Measurements from ENCODE around the gene PALMD.

PALMD gene

DNA sequence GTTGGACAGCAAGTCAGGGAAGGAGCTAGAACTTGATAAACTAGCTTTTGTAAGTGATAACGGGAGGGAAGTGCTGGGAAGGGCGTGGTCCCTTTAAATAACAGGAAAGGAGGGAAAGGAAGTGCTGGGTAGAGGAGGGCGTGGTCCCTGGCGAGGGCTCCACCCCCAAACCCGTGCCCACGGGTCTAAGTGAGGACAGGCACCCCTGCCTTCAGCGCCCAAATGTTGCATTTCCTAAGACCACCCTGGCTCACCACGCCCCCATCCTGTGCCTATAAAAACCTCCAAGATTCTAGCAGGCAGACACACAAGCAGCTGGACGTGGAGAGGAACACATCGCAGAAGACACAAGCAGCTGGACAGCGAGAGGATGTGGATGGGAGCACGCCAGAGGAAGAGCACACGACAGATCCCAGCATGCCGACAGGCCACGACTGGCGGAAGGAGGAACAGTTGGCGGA, 58.5 kb downstream of the PALMD start:
- DNase-seq, result peak; percentile 70 to 86

DNA sequence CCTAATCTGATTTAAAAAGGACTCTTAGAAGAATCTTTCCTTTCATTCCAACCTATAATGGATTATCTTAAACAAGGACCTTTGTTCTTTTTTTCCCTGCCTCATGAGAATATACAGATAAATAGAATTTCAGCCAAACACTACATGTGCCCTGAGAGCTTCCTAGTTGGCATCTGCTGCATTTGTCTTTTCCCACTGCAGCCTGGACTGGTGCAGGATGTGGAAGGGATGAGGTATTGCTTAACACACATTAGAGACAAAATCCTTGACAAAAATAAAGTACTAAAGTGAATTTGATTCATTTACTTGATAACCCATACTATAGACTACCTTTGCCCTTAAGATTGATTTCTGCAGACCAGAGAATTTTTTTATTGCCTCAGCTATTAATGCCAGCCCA, 59.5 kb downstream of the PALMD start:
- DNase-seq, result peak; percentile 56

DNA sequence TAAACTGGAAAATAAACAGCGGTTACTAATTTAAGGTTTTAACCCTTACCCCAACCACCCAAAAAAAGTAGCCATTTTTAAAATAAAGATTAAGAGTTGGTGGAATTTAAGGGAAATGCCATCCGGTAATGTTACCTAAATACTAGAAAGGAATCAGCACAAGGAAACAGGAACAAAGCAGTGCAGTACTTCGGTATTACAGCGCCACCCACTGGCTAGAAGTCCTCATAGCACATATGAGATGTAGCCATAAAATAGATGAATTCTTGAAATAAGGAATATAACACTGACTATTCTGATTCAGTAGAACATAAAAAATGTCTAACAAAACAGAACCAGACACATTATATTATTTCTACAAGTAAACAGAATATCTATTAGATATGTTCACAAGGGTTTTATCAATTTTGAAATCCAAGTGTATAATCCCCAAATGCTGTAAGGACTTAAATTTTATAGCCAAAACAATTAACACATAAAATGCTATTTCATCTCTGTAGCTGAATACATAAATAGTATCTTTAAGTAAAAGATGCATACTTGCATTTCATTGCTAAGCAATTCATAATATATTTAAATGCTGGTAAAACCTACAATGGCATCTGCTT, 61.7 kb downstream of the PALMD start:
- DNase-seq, result peak; percentile 59 to 83

GRCh38 chr1:99710994-99711393, 65.1 kb downstream of the PALMD start:
- DNase-seq, result no peak

DNA sequence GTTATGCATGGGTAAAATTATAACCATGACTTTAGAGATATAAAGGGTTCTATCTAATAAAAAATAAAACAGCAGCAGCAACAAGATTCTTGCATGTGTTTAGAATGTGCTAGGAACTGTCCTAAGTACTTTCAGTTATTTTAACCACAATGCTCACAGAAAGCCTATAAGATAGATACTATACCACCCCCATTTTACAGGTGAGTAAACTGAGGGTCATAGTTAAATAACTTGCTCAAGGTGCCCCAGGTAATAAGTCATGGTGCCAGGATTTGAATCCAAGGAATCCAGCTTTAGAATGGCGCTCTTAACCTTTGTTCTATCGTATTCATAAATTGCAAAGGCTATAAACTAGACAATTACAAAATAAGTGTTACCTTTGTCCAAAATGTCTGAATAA, 67.1 kb downstream of the PALMD start:
- no peak for DNase-seq

- DNase-seq, result no peak
Observed at GRCh38 chr1:99717005-99717404, 71.1 kb downstream of the PALMD start.

- no peak for DNase-seq
Observed at GRCh38 chr1:99723251-99723650, 77.3 kb downstream of the PALMD start.

GRCh38 chr1:99725996-99726395, 80.1 kb downstream of the PALMD start:
- DNase-seq, result no peak

GRCh38 chr1:99726407-99726806, 80.5 kb downstream of the PALMD start:
- no peak for DNase-seq

- no peak for DNase-seq
Observed at GRCh38 chr1:99726818-99727217, 80.9 kb downstream of the PALMD start.

GRCh38 chr1:99727575-99728185, 81.8 kb downstream of the PALMD start:
- DNase-seq, result no peak

GRCh38 chr1:99728494-99729235, 82.8 kb downstream of the PALMD start:
- DNase-seq, result peak in 1 of 2 experiments; percentile 8

DNA sequence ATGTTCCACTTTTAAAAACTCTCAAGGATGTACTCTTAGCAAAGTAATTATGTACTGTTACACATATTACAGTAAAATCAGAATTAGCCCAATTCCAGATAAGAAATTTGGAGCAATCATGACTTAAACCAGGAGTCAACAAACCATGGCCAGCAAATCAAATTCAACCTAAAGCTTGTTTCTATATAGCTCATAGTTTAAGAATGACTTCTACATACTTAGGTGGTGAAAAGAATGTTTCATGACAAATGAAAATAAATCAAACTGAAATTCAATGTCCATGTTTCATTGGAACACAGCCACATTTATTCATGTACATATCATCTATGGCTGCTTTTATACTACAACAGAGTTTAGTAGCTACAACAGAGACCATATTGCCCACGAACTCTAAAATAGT, 85.5 kb downstream of the PALMD start:
- no peak for DNase-seq

DNA sequence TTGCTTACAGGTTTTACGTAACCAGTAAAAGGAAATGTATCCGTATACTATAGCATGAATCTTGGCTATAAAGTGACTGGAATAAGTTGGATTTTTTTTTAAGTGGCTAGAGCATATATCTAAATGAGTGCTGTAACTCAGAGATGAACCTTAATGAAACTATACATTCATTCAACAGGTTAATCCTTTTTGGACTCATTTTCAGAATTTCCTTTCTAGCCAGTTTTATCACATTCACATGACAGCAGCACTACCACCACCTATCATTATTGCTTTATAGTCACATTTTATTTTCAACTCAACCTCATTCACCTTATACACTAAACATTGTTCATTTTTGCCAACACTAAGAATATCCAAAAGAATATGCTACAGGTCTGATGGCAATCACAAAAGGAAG, 89.9 kb downstream of the PALMD start:
- DNase-seq, result no peak

GRCh38 chr1:99737016-99737415, 91.1 kb downstream of the PALMD start:
- DNase-seq, result peak in 1 of 2 experiments; percentile 39

DNA sequence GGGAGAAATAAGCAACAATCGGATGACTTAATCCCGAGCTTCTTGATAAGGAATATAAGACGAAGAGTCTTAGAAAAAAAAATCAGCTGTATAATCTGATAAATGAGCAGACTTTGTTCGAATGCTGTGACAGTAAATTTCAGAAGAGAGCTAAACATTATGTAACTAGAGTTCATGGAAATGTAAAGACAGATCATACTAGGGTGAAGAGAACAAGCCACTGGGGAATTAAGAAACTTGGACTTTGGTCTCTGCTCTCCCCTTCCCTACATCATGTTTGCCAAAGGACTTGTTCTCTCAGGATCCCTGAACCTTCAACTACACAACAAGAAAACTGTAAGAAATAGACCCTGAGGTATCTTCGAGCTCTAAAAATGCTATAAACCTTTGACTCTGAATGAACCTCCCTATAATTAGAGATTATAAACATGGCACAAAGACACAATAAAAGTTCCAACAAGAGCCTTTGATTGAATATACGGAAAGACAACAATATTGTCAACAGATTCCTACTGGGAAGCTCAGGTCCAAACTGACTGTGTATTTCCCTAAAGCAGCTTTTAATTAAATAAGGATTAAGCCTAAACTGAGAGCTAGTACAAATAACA, 93.0 kb downstream of the PALMD start:
- DNase-seq, result no peak

DNA sequence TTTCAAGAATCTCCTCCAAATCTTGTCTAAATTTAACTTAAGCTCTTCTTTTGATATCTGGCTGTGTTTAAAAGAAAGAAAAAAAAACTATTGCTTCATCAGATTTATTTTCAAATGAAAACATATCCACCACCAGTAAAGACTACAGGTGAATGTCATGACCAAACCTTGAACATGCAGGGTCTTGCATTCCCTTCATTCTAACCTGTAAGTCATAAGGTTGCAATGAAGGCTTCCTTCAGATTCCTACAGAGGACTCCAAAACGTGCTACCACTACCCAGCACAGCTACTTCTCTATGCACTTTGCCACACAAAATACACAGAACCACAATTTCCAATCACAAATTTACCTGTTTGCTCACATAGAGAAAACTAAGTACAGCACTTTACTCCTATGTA, 94.2 kb downstream of the PALMD start:
- DNase-seq, result no peak
